ENCODE data around the gene TTC9. TPM values are rescaled to one million over a fixed set of nuclear protein-coding genes. Genes with fewer than 3 reads are reported as not detected.

The TTC9 gene
- total RNA-seq, 4 donors from 2014 or later, result 22.5 to 50.6 (median 32.5) TPM

DNA sequence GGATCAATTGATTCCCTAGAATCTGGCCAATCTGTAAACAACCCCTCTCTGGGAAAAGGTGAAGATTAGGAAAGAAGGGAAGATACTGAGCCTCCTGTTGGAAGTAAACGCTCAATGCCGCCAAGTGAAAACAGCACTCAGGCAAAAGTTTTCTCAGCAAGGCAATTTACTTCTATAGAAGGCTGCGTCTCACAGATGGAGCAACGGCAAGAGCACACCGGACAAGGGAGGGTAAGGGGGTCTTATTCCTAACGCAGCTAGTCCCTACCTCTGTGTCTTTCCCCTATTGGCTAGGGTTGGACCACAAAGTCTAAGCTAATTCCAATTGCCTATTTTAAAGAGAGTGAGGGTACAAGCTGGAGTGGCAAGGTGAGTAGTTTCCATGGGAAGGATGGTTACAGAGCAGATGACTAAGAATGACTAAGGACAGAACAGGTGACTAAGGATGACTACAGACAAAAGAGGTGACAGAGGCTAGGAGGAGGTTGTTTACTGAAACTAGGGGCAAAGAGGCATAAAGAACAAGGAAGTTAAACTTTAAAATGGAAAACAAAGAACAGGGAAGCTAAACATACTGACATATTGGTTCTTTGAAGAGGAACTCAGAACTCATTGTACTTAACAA lies 5.6 kb upstream of the TTC9 start:
- intact Hi-C loops (cut with DNase I), result no loop called here
- peaks cover 0 to 10% (median 4%) of the 10 kb centered on the region in 3 donors for H3K4me1 ChIP-seq
- H3K27ac ChIP-seq, result peak overlapping the region; percentile 38 to 79 (median 76)
- no peak for DNase-seq
- peaks cover 0 to 32% (median 0%) of the 10 kb centered on the region in 4 donors for H3K27me3 ChIP-seq
- no peak overlapping the region for H3K4me3 ChIP-seq
- no peaks in the 10 kb centered on the region for H3K36me3 ChIP-seq
- WGBS, 2 donors, result 92 to 96% methylated on average over 6 of the region's 6 CpGs
- peaks cover 0 to 9% (median 0%) of the 10 kb centered on the region in 3 donors for H3K9me3 ChIP-seq
- no peak for TF ChIP-seq POLR2A (IDR thresholded peaks at IDR 0.05)
- TF ChIP-seq, protein P1, sequence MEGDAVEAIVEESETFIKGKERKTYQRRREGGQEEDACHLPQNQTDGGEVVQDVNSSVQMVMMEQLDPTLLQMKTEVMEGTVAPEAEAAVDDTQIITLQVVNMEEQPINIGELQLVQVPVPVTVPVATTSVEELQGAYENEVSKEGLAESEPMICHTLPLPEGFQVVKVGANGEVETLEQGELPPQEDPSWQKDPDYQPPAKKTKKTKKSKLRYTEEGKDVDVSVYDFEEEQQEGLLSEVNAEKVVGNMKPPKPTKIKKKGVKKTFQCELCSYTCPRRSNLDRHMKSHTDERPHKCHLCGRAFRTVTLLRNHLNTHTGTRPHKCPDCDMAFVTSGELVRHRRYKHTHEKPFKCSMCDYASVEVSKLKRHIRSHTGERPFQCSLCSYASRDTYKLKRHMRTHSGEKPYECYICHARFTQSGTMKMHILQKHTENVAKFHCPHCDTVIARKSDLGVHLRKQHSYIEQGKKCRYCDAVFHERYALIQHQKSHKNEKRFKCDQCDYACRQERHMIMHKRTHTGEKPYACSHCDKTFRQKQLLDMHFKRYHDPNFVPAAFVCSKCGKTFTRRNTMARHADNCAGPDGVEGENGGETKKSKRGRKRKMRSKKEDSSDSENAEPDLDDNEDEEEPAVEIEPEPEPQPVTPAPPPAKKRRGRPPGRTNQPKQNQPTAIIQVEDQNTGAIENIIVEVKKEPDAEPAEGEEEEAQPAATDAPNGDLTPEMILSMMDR (IDR thresholded peaks at IDR 0.05), result no peak

DNA sequence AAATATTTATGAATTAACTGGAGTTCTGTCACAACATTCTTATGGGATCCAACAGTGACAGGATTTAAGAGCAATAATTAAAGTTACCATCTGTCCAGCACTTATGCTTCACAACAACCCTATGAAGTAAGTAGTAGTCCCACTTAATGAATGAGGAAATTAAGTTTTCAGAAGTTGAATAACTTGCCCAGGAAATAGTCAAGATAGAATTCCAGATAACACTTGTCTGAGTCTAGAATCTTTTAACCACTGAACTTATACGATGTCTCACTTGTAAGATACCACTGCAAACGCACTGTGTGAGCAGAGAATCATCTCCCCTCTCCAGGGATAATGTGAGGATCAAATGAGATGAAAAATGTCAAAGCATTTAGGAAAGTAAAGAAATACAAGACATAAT lies 3.3 kb upstream of the TTC9 start:
- H3K9me3 ChIP-seq, result peaks cover 0 to 9% (median 0%) of the 10 kb centered on the region in 3 donors
- no peak for TF ChIP-seq POLR2A (IDR thresholded peaks at IDR 0.05)
- TF ChIP-seq, protein P1 (IDR thresholded peaks at IDR 0.05), result no peak
- intact Hi-C loops (cut with DNase I), result no loop called here
- 57 to 70% methylated on average over 2 of the region's 2 CpGs for WGBS, 2 donors
- no peak for DNase-seq
- H3K27me3 ChIP-seq, result peaks cover 0 to 54% (median 0%) of the 10 kb centered on the region in 4 donors
- H3K36me3 ChIP-seq, result no peaks in the 10 kb centered on the region
- peaks cover 0 to 26% (median 8%) of the 10 kb centered on the region in 3 donors for H3K4me1 ChIP-seq
- H3K4me3 ChIP-seq, result no peak overlapping the region
- H3K27ac ChIP-seq, result no peak overlapping the region

DNA sequence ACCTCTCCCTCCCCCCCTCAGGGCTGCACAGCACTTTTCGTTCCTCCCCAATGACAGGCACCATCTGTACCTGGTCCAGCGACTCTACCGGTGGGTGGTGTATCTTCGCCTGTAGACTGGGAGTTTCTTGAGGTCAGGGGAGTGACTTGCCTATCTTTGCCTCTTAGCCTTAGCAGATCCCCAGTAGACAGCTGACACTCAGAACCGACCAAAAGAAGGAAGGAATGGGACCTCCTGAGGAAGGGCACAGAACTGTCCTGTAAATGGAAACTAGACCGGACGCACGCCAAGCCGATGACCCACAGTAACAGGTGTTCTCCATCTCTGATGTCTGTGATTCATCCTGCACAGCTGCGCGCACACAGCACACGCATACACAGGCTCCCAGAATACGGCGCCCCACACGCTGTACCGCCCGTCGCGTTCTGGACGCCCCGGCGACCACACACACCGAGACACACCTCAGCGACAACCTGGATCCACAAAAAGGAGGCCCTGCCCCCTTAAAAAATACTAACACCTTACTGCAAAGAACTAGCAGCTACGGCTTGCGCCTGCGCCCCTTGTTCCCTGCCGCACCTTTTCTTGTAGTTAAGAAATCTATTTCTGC lies 673 bp upstream of the TTC9 start:
- 0 to 1% methylated on average over 22 to 25 of the region's 28 CpGs for WGBS, 2 donors
- H3K36me3 ChIP-seq, result no peaks in the 10 kb centered on the region
- peaks cover 0 to 56% (median 0%) of the 10 kb centered on the region in 4 donors for H3K27me3 ChIP-seq
- H3K9me3 ChIP-seq, result peaks cover 0 to 1% (median 0%) of the 10 kb centered on the region in 3 donors
- peak overlapping the region; percentile 59 to 80 (median 76) for H3K4me3 ChIP-seq
- H3K4me1 ChIP-seq, result peaks cover 0 to 33% (median 8%) of the 10 kb centered on the region in 3 donors
- TF ChIP-seq, protein P1 (IDR thresholded peaks at IDR 0.05), result no peak
- peak in 1 of 4 donors; percentile 50 for TF ChIP-seq POLR2A (IDR thresholded peaks at IDR 0.05)
- intact Hi-C loops (cut with DNase I), result no loop called here
- peak overlapping the region; percentile 78 to 88 (median 85) for H3K27ac ChIP-seq
- no peak for DNase-seq

DNA sequence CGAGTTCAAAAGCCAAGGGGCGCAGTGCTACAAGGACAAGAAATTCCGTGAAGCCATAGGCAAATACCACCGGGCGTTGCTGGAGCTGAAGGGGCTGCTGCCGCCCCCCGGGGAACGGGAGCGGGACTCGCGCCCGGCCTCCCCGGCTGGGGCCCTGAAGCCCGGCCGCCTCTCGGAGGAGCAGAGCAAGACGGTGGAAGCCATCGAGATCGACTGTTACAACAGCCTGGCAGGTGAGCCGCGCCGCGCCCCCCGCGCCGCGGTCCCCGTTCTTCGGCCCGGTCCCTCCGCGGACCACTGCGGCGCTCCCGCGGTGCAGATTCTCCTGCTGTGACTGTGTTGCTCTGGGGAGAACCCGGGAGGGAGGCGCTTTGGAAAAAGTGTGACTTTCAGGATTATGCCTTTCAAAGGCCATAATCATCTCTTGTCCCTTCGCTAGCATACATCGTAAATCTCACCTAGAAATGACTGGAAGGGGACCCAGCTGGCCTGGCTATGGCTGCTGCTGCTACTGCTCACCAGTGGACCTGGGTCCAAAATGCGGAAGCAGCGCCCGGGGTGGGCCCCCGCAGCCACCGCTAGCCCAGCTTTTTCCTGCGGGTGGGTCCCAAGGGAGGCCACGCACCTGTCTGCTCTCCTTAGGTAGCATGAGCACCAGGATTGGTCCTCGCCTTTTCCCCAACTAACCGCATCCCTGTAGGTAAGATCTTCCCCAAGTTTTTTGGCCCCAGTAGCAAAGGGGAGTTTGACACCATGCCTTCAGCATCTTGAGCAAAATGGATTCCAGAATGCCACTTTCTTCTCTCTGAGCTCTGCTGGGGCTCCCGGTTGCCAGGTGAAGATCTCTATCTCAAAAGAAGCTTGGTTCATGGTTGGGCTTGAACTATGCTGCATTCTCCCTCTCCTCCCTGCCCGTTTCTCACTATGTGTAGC lies 853 bp downstream of the TTC9 start:
- WGBS, 2 donors, result 2 to 16% methylated on average over 11 to 33 of the region's 51 CpGs
- peak overlapping the region; percentile 59 to 80 (median 76) for H3K4me3 ChIP-seq
- TF ChIP-seq, protein P1 (IDR thresholded peaks at IDR 0.05), result no peak
- TF ChIP-seq POLR2A (IDR thresholded peaks at IDR 0.05), result no peak
- H3K36me3 ChIP-seq, result no peaks in the 10 kb centered on the region
- H3K9me3 ChIP-seq, result no peaks in the 10 kb centered on the region
- H3K27ac ChIP-seq, result peak overlapping the region; percentile 78 to 88 (median 85)
- DNase-seq, result no peak
- intact Hi-C loops (cut with DNase I), result no loop called here
- H3K27me3 ChIP-seq, result peaks cover 0 to 56% (median 0%) of the 10 kb centered on the region in 4 donors
- H3K4me1 ChIP-seq, result peaks cover 0 to 38% (median 8%) of the 10 kb centered on the region in 3 donors

Measured in esophagus squamous epithelium (tissue), 5 donors.